HEK293T (cell line): ENCODE measurements around the gene CXCL6.
A peak's percentile ranks its signal among the peaks of the same experiment; 100 is the strongest.

Source experiments
- CTCF ChIA-PET: fragments of 350-600 bp; formaldehyde crosslinking; extraction: SDS; loops from one replicate; lab custom pipeline; 2021; ENCODE audit warnings: antibody characterized with exemption, inconsistent platforms; lab: Yijun Ruan, JAX
- POLR2A ChIA-PET: fragments of 350-600 bp; formaldehyde crosslinking; extraction: SDS; loops from one replicate; lab custom pipeline; 2020; ENCODE audit warnings: antibody characterized with exemption, inconsistent platforms; lab: Yijun Ruan, JAX
- DNase-seq: peaks from one replicate; pipeline ENCODE4 v3.0.0; 2012; ENCODE audit warnings: mixed read lengths; ENCODE audit errors: extremely low spot score
- ARNT ChIP-seq: fragments of 450-650 bp; IDR thresholded peaks from 2 replicates; pipeline ENCODE4 v1.6.1; 2017; ENCODE audit warnings: mild to moderate bottlenecking
- BHLHE40 ChIP-seq: fragments of 450-650 bp; IDR thresholded peaks from 2 replicates; pipeline ENCODE4 v1.6.1; 2016; ENCODE audit warnings: mild to moderate bottlenecking, moderate library complexity, borderline replicate concordance
- CTBP1 ChIP-seq: fragments of 450-650 bp; IDR thresholded peaks from 2 replicates; pipeline ENCODE4 v1.6.1; 2016; ENCODE audit warnings: borderline replicate concordance
- ELF4 ChIP-seq: fragments of 450-650 bp; IDR thresholded peaks from 2 replicates; pipeline ENCODE4 v1.6.1; 2017; ENCODE audit warnings: antibody characterized with exemption
- FOXA1 ChIP-seq: fragments of 450-650 bp; IDR thresholded peaks from 2 replicates; pipeline ENCODE4 v1.6.1; 2016; ENCODE audit warnings: mild to moderate bottlenecking
- FOXK2 ChIP-seq: fragments of 450-650 bp; IDR thresholded peaks from 2 replicates; pipeline ENCODE4 v1.6.1; 2016; ENCODE audit warnings: mild to moderate bottlenecking
- FOXM1 ChIP-seq: fragments of 450-650 bp; IDR thresholded peaks from 2 replicates; pipeline ENCODE4 v1.6.1; 2017; ENCODE audit warnings: mild to moderate bottlenecking, borderline replicate concordance
- HDGF ChIP-seq: fragments of 450-650 bp; IDR thresholded peaks from 2 replicates; pipeline ENCODE4 v1.6.1; 2017; ENCODE audit warnings: antibody characterized with exemption, borderline replicate concordance
- L3MBTL2 ChIP-seq: fragments of 450-650 bp; conservative IDR thresholded peaks from 2 replicates; pipeline ENCODE4 v1.6.1; 2016; ENCODE audit warnings: mild to moderate bottlenecking
- LEF1 ChIP-seq: fragments of 450-650 bp; IDR thresholded peaks from 2 replicates; pipeline ENCODE4 v1.6.1; 2017; ENCODE audit warnings: mild to moderate bottlenecking, borderline replicate concordance
- NFRKB ChIP-seq: fragments of 450-650 bp; IDR thresholded peaks from 2 replicates; pipeline ENCODE4 v1.6.1; 2016; ENCODE audit warnings: mild to moderate bottlenecking, moderate library complexity
- SP1 ChIP-seq: fragments of 450-650 bp; IDR thresholded peaks from 2 replicates; pipeline ENCODE4 v1.6.1; 2017
- SUZ12 ChIP-seq: fragments of 450-650 bp; IDR thresholded peaks from 2 replicates; pipeline ENCODE4 v1.6.1; 2016; ENCODE audit warnings: mild to moderate bottlenecking
- TARDBP ChIP-seq: fragments of 450-650 bp; IDR thresholded peaks from 2 replicates; pipeline ENCODE4 v1.6.1; 2016
- ZNF384 ChIP-seq: fragments of 450-650 bp; IDR thresholded peaks from 2 replicates; pipeline ENCODE4 v1.6.1; 2016
- TF ChIP-seq, protein P1 (sequence below): fragments of 450-650 bp; IDR thresholded peaks from 2 replicates; pipeline ENCODE4 v1.6.1; 2016

The CXCL6 gene

DNA sequence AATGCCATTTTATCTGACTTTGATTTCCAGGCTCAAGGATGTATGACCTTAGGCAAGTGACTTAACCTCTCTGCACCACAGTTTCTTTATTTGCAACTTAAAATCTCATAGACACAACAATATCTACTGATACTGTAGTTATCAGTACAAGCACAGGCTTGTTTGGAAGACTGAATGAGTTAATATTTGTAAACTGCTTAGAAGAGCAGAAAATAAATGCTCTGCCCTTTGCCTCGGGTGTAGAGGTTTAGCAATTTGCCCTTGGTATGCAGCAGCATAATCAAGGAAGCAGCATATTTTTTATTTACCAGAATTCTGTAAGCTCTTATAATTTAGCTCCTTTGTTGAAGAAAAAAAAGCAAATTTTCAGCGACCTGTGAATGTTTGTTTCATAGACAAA, 29.8 kb downstream of the CXCL6 start:
- CTCF ChIA-PET = no interaction called here
- POLR2A ChIA-PET = no interaction called here
- TF ChIP-seq FOXA1 = no peak
- TF ChIP-seq CTBP1 = no peak
- no peak for TF ChIP-seq TARDBP
- TF ChIP-seq HDGF = no peak
- TF ChIP-seq L3MBTL2 = no peak
- TF ChIP-seq ZNF384 = no peak
- no peak for TF ChIP-seq BHLHE40
- no peak for TF ChIP-seq LEF1
- DNase-seq = no peak

DNA sequence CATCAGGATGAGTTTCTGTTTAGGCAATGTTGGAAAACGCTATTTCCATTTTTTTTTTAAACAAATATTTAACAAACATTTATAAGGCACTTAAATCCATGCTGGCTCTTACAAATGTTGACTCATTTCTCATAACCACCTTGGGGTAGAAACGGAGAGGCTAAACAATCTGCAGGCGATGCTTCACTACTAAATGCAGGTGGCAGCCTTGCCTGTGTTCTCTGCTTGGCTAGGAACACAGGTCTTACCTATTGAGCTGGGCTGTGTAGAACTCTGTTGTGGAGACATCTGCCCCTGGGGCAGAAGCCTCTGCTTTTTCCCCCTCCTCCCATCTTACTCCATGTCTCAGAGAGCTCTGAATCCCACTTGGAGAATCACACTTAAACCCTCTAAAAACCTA, 31.3 kb downstream of the CXCL6 start:
- DNase-seq = no peak
- POLR2A ChIA-PET = no interaction called here
- CTCF ChIA-PET = interaction anchor here (0.7 kb wide), 1 partner anchor 8 kb away, joined by 3 read pairs; no protein-coding TSS in a partner anchor
- TF ChIP-seq LEF1 = no peak

DNA sequence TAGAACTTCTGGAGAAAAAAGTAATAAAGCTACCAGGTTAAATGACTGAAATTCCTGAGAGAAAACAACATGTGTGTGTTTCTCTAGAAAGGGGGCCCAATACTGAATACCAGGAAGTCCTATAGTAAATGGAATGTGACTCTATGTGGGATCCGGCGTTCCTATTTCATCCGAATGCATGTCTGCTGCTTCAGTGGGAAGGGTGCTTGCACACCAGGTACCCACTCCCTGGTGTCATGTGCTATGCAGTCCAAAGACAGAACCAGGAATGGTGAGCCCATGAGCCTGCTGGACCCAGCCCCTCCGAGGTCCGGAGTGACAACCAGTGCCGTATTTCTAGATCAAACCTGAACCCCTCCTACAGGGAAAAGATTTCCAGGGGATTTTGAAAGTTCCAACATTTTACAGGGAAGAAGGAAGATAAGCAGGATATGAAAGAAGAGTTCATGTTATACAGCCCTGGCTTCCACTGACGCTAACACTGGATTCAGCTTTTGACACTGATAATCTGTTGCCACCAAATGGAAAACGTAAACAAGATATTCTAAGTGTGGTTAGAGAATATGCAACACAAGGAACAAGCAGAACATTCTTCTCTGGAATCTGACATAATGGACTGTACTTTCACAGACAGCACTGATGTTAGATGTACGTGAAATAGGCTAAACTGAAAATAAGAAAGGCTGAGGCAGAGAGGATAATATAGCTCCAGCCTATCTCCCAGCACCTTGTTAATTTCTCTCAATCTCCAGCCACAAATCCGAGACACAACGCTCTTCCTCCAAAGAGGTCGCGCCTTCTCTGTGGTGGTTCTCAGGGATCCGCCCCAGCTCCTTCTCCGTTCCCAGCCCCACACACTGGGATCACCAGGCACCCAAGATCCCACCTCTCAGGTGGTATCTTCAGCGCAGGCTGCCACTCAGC, 32.0 kb downstream of the CXCL6 start:
- CTCF ChIA-PET = interaction anchor here (0.7 to 0.8 kb wide), 2 partner anchors 9 kb away, joined by 3 read pairs; no protein-coding TSS in a partner anchor
- POLR2A ChIA-PET = no interaction called here
- TF ChIP-seq TARDBP (no peak), SUZ12 (no peak), FOXK2 (no peak)
- DNase-seq = peak; percentile 18

DNA sequence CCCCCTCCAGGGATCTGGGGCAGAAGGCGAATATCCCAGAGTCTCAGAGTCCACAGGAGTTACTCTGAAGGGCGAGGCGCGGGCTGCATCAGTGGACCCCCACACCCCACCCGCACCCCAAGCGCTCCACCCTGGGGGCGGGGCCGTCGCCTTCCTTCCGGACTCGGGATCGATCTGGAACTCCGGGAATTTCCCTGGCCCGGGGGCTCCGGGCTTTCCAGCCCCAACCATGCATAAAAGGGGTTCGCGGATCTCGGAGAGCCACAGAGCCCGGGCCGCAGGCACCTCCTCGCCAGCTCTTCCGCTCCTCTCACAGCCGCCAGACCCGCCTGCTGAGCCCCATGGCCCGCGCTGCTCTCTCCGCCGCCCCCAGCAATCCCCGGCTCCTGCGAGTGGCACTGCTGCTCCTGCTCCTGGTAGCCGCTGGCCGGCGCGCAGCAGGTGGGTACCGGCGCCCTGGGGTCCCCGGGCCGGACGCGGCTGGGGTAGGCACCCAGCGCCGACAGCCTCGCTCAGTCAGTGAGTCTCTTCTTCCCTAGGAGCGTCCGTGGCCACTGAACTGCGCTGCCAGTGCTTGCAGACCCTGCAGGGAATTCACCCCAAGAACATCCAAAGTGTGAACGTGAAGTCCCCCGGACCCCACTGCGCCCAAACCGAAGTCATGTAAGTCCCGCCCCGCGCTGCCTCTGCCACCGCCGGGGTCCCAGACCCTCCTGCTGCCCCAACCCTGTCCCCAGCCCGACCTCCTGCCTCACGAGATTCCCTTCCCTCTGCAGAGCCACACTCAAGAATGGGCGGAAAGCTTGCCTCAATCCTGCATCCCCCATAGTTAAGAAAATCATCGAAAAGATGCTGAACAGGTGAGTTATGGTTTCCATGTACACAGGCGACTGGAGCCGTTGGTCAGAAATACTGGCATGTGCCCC, 32.9 kb downstream of the CXCL6 start, which contains the start of gene CXCL1:
CXCL1 (plus strand) TSS at position 264 of the 926 bp plus-strand sequence; CDS start at position 342, 78 bp downstream.
- peak; percentile 36 for DNase-seq
- TF ChIP-seq LEF1 = no peak
- ChIA-PET CTCF (interaction anchor here (0.5 to 0.8 kb wide), 2 partner anchors 10 kb away, joined by 3 to 4 read pairs; no protein-coding TSS in a partner anchor), POLR2A (no interaction called here)

DNA sequence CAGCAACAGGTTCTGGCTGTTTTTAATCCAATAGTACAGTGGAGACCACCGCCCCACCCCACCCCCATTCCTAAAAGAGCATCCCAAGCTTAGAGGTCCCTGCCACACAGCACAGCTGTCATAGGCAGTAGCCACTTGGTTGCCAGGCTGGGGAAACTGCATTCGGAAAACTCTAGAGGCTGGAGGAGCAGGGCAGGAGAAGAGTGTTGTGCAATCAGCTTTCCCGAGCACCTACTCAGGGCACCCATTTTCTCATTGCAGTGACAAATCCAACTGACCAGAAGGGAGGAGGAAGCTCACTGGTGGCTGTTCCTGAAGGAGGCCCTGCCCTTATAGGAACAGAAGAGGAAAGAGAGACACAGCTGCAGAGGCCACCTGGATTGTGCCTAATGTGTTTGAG, 33.8 kb downstream of the CXCL6 start:
- POLR2A ChIA-PET = no interaction called here
- TF ChIP-seq HDGF = no peak
- CTCF ChIA-PET = interaction anchor here (0.5 kb wide), 1 partner anchor 9 kb away, joined by 4 read pairs; no protein-coding TSS in a partner anchor
- DNase-seq = no peak

DNA sequence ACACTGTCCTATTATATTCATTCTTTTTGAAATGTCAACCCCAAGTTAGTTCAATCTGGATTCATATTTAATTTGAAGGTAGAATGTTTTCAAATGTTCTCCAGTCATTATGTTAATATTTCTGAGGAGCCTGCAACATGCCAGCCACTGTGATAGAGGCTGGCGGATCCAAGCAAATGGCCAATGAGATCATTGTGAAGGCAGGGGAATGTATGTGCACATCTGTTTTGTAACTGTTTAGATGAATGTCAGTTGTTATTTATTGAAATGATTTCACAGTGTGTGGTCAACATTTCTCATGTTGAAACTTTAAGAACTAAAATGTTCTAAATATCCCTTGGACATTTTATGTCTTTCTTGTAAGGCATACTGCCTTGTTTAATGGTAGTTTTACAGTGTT, 34.3 kb downstream of the CXCL6 start:
- TF ChIP-seq L3MBTL2 = no peak
- TF ChIP-seq, protein P1, sequence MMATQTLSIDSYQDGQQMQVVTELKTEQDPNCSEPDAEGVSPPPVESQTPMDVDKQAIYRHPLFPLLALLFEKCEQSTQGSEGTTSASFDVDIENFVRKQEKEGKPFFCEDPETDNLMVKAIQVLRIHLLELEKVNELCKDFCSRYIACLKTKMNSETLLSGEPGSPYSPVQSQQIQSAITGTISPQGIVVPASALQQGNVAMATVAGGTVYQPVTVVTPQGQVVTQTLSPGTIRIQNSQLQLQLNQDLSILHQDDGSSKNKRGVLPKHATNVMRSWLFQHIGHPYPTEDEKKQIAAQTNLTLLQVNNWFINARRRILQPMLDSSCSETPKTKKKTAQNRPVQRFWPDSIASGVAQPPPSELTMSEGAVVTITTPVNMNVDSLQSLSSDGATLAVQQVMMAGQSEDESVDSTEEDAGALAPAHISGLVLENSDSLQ = 0 out of 2 replicates have a peak, but pooled peaks have one; percentile 37
- TF ChIP-seq ELF4 = no peak
- POLR2A ChIA-PET = no interaction called here
- CTCF ChIA-PET = no interaction called here
- DNase-seq = no peak

DNA sequence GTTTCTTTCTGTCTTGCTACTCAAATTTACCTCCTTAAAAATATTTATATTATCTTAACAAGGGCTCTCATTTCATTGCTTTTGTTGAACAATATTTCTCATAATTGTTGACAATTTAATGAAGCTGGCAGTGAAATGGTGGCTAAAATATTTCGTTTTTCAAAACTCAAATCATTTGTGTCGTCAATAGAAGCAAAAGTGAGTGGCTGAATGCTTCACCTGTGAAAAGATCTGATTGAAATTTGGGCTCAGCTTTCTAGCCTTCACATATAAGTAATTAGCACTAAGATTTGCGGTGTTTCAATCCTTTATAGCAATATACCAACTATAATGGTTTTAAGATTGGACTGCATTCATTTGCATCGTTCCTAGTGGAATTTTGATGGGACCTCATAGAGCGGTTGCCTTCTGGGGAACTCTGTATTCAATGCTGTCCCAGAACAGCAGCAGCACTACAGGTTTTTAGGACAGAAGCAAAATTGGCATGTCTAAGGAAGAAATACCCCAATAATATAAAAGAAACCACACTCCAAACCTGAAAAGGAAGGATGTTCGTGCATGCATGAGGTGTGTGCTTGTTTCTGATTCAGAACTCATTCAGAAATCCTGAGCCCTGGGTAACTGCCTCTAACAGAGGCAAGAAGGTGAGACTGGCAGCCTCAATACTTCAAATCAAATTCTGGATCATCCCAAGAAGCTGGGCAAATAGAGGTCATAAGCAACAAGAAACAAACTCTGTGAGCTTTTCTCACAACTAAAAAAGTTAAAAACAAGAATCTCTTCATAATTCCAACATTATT, 35.2 kb downstream of the CXCL6 start:
- TF ChIP-seq TARDBP (no peak), HDGF (no peak), FOXK2 (no peak), FOXM1 (no peak), ARNT (no peak), SUZ12 (no peak), L3MBTL2 (no peak), NFRKB (no peak), LEF1 (no peak), SP1 (no peak), FOXA1 (no peak), ZNF384 (no peak), BHLHE40 (no peak), ELF4 (no peak), CTBP1 (no peak)
- TF ChIP-seq, protein P1 = no peak
- no peak for DNase-seq
- ChIA-PET POLR2A (no interaction called here), CTCF (interaction anchor here (0.6 to 0.7 kb wide), 2 partner anchors 34 to 133 kb away, joined by 3 read pairs; no protein-coding TSS in a partner anchor)
